Liver (tissue), 9 donors: ENCODE data around the gene SLC9A8. TPM values are rescaled to one million over a fixed set of nuclear protein-coding genes. Genes with fewer than 3 reads are reported as not detected.

Source experiments
- DNase-seq: peaks from one replicate; pipeline ENCODE4 v3.0.0-alpha.2; 2017; ENCODE audit warnings: low spot score
- H3K27ac ChIP-seq, 2 donors: one replicate each; pipeline ENCODE4 v1.7.0; 2013; ENCODE audit warnings: inconsistent platforms in 2 of 2, low read length in 2 of 2, control low read depth in 1 of 2, low read depth in 1 of 2, mild to moderate bottlenecking in 1 of 2
- H3K27me3 ChIP-seq, 4 donors: one replicate each; pipeline versions ENCODE4 v1.6.1 to v1.7.0; 2013; ENCODE audit warnings: low read length in 3 of 4, inconsistent platforms in 1 of 4, mild to moderate bottlenecking in 1 of 4, moderate library complexity in 1 of 4; ENCODE audit not compliant: control insufficient read depth in 4 of 4, insufficient read depth in 4 of 4
- H3K36me3 ChIP-seq, 4 donors: one replicate each; pipeline versions ENCODE4 v1.6.1 to v1.7.0; 2013; ENCODE audit warnings: low read length in 3 of 4, mild to moderate bottlenecking in 3 of 4, low read depth in 1 of 4, moderate library complexity in 1 of 4; ENCODE audit not compliant: control insufficient read depth in 4 of 4, insufficient read depth in 3 of 4
- H3K4me1 ChIP-seq, 4 donors: one replicate each; pipeline versions ENCODE4 v1.6.1 to v1.7.0; 2013; ENCODE audit warnings: low read length in 3 of 4, mild to moderate bottlenecking in 3 of 4, moderate library complexity in 1 of 4; ENCODE audit not compliant: control insufficient read depth in 4 of 4, insufficient read depth in 4 of 4
- H3K4me3 ChIP-seq, 3 donors: one replicate each; pipeline versions ENCODE4 v1.6.1 to v1.7.0; 2013; ENCODE audit warnings: low read length in 3 of 3, control low read depth in 1 of 3, low read depth in 1 of 3, mild to moderate bottlenecking in 1 of 3
- H3K9ac ChIP-seq, 2 donors: one replicate each; pipeline ENCODE4 v1.7.0; 2013; ENCODE audit warnings: low read length in 2 of 2, mild to moderate bottlenecking in 2 of 2, moderate library complexity in 2 of 2, control low read depth in 1 of 2, low read depth in 1 of 2
- H3K9me3 ChIP-seq, 4 donors: one replicate each; pipeline versions ENCODE4 v1.6.1 to v1.7.0; 2013; ENCODE audit warnings: low read length in 3 of 4; ENCODE audit not compliant: control insufficient read depth in 4 of 4
- ATF3 ChIP-seq: IDR thresholded peaks from 2 replicates; pipeline ENCODE4 v1.6.1; 2016; ENCODE audit warnings: antibody characterized with exemption
- CTCF ChIP-seq: fragments of 150-350 bp; IDR thresholded peaks from 2 replicates; pipeline ENCODE4 v1.5.1; 2017; ENCODE audit warnings: improper control_type of control experiment, low read depth, low read length; ENCODE audit not compliant: missing input control
- EGR1 ChIP-seq, 2 donors: IDR thresholded peaks; 2 replicates each; pipeline ENCODE4 v1.6.1; 2016 to 2018; ENCODE audit warnings: antibody characterized with exemption in 2 of 2, low read depth in 2 of 2
- FOXA1 ChIP-seq: IDR thresholded peaks from 2 replicates; pipeline ENCODE4 v1.6.1; 2016; ENCODE audit warnings: antibody characterized with exemption
- FOXA2 ChIP-seq: IDR thresholded peaks from 2 replicates; pipeline ENCODE4 v1.6.1; 2016; ENCODE audit warnings: antibody characterized with exemption
- GABPA ChIP-seq, 2 donors: IDR thresholded peaks in 1 of 2; conservative IDR thresholded peaks in 1 of 2; 2 replicates each; pipeline ENCODE4 v1.6.1; 2016; ENCODE audit warnings: antibody characterized with exemption in 2 of 2, mild to moderate bottlenecking in 1 of 2, moderate library complexity in 1 of 2
- HNF4A ChIP-seq, 2 donors: conservative IDR thresholded peaks; 2 replicates each; pipeline ENCODE4 v1.6.1; 2016; ENCODE audit warnings: antibody characterized with exemption in 2 of 2, mild to moderate bottlenecking in 2 of 2
- HNF4G ChIP-seq: IDR thresholded peaks from 2 replicates; pipeline ENCODE4 v1.6.1; 2016; ENCODE audit warnings: antibody characterized with exemption
- JUND ChIP-seq, 2 donors: IDR thresholded peaks; 2 replicates each; pipeline ENCODE4 v1.6.1; 2016; ENCODE audit warnings: antibody characterized with exemption in 2 of 2
- NR2F2 ChIP-seq: IDR thresholded peaks from 2 replicates; pipeline ENCODE4 v1.6.1; 2016; ENCODE audit warnings: antibody characterized with exemption
- RAD21 ChIP-seq, 2 donors: IDR thresholded peaks; 2 replicates each; pipeline ENCODE4 v1.6.1; 2016; ENCODE audit warnings: antibody characterized with exemption in 2 of 2, mild to moderate bottlenecking in 2 of 2
- REST ChIP-seq: IDR thresholded peaks from 2 replicates; pipeline ENCODE4 v1.6.1; 2016; ENCODE audit warnings: antibody characterized with exemption, mild to moderate bottlenecking
- RXRA ChIP-seq, 2 donors: IDR thresholded peaks; 2 replicates each; pipeline ENCODE4 v1.6.1; 2017 to 2018; ENCODE audit warnings: antibody characterized with exemption in 2 of 2, mild to moderate bottlenecking in 1 of 2
- SP1 ChIP-seq: IDR thresholded peaks from 2 replicates; pipeline ENCODE4 v1.6.1; 2018; ENCODE audit warnings: antibody characterized with exemption, mild to moderate bottlenecking
- TAF1 ChIP-seq: conservative IDR thresholded peaks from 2 replicates; pipeline ENCODE4 v1.6.1; 2016; ENCODE audit warnings: antibody characterized with exemption, mild to moderate bottlenecking
- YY1 ChIP-seq: IDR thresholded peaks from 2 replicates; pipeline ENCODE4 v1.6.1; 2016; ENCODE audit warnings: antibody characterized with exemption, mild to moderate bottlenecking
- ZBTB33 ChIP-seq: IDR thresholded peaks from 2 replicates; pipeline ENCODE4 v1.6.1; 2016; ENCODE audit warnings: antibody characterized with exemption
- WGBS: extraction: QIAGEN DNeasy Blood & Tissue Kit; methylation state at CpG from one replicate; pipeline ENCODE4 v1.1.7; 2013; 5-methylcytosine and 5-hydroxymethylcytosine counted together
- polyA plus RNA-seq, 2 donors: library from polyadenylated mRNA; stranded (reverse) in 1 of 2; unstranded in 1 of 2; fragments of 200-250 nt in 1 of 2; fragments of >200 nt in 1 of 2; fragmentation: Nextera tagmentation in 1 of 2; extraction: Ambion mirVana in 1 of 2; gene quantifications; one replicate each; pipeline versions ENCODE4 v1.2.1 to v1.2.3, GENCODE V29; 2013 to 2015
- total RNA-seq, 2 donors: library from RNA; depleted of rRNA; stranded (reverse); fragments of >200 nt; gene quantifications; one replicate each; pipeline ENCODE4 v1.2.3, GENCODE V29; 2014
- TF ChIP-seq, protein P1 (sequence below): IDR thresholded peaks from 2 replicates; pipeline ENCODE4 v1.6.1; 2016; ENCODE audit warnings: antibody characterized with exemption
- donor health status: healthy.
- donor health status: healthy.
- donor health status: healthy.
- donor health status: healthy.
- donor health status: healthy.

SLC9A8 gene
- total and polyA plus RNA-seq, 4 donors: 4.0 to 9.5 (median 8.6) TPM

DNA sequence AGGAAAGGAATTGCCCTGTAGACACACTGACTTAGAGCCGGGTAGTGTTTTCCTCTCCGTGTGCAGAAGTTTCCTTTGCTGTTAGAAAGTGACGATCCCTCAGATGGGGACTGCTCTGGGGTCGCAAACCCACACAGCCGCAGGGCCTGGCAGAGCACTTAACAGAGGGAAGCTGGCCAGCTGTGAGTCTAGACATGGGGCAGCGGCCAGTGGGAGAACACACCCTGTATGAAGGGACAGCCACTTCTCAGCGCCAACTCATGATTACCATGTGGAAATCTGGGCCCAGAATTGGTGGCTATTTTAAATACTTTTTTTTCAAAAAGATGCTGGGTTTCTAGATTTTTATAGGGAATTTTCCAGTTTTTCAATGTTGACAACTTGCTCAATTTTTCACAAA, 39.4 kb downstream of the SLC9A8 start:
- no peaks in the 10 kb centered on the region for H3K9me3 ChIP-seq
- no peak overlapping the region for H3K9ac ChIP-seq
- H3K27me3 ChIP-seq: no peaks in the 10 kb centered on the region
- 80% methylated on average over 7 of the region's 7 CpGs for WGBS
- no peak for DNase-seq
- no peaks in the 10 kb centered on the region for H3K4me1 ChIP-seq
- TF ChIP-seq, protein P1, sequence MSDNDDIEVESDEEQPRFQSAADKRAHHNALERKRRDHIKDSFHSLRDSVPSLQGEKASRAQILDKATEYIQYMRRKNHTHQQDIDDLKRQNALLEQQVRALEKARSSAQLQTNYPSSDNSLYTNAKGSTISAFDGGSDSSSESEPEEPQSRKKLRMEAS: no peak
- TF ChIP-seq EGR1 (IDR thresholded peaks at IDR 0.05; ENCODE audit: low read depth in 2 of 2): no peak
- no peak for TF ChIP-seq FOXA2
- TF ChIP-seq HNF4G: no peak
- no peak for TF ChIP-seq JUND (IDR thresholded peaks at IDR 0.05)
- no peak for TF ChIP-seq CTCF
- TF ChIP-seq GABPA (IDR thresholded peaks at IDR 0.05 in 1 of 2, conservative IDR thresholded peaks at IDR 0.05 in 1 of 2): no peak
- TF ChIP-seq SP1: no peak
- TF ChIP-seq ATF3: no peak
- TF ChIP-seq REST: no peak
- TF ChIP-seq YY1: no peak
- no peak for TF ChIP-seq TAF1
- no peak overlapping the region for H3K4me3 ChIP-seq
- no peak overlapping the region for H3K27ac ChIP-seq
- peaks cover 9 to 42% (median 26%) of the 10 kb centered on the region in 4 donors for H3K36me3 ChIP-seq

DNA sequence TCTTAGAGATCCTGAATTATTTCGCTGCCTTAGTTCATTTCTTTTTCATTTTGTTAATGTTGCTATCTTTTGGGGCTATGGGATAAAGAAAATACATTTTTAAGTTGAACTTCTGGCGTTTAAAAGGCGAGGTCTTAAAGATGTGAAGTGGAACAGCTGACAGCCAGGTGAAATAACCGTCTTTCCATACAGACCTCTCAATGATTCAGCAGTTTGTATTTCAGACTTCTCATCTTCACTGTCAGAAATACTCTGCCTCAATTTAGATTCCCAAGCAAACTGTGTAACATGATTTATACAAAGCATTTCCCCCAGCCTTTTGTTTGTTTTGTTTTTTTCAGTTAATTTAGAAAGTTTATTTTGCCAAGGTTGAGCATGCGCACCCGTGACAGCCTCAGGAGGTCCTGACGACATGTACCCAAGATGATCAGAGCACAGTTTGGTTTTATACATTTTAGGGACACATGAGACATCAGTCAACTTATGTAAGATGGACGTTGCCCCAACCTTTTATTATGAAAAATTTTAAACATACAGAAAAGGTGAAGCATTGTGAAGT, 40.0 kb downstream of the SLC9A8 start:
- Histone ChIP-seq H3K9me3 (no peaks in the 10 kb centered on the region), H3K9ac (no peak overlapping the region), H3K27ac (no peak overlapping the region), H3K36me3 (peaks cover 9 to 42% (median 26%) of the 10 kb centered on the region in 4 donors), H3K4me1 (no peaks in the 10 kb centered on the region), H3K27me3 (no peaks in the 10 kb centered on the region), H3K4me3 (no peak overlapping the region)
- WGBS: 95% methylated on average over 8 of the region's 8 CpGs
- DNase-seq: no peak
- TF ChIP-seq HNF4G (no peak), RAD21 (IDR thresholded peaks at IDR 0.05) (no peak), FOXA2 (no peak), HNF4A (conservative IDR thresholded peaks at IDR 0.05) (no peak), TAF1 (no peak), ZBTB33 (no peak), RXRA (IDR thresholded peaks at IDR 0.05) (no peak), JUND (IDR thresholded peaks at IDR 0.05) (no peak), FOXA1 (no peak), CTCF (no peak), NR2F2 (no peak), EGR1 (IDR thresholded peaks at IDR 0.05; ENCODE audit: low read depth in 2 of 2) (no peak), ATF3 (no peak), GABPA (IDR thresholded peaks at IDR 0.05 in 1 of 2, conservative IDR thresholded peaks at IDR 0.05 in 1 of 2) (no peak)
- TF ChIP-seq, protein P1: no peak
